ENCODE results near the gene ZACN. TPM values are rescaled to one million over a fixed set of nuclear protein-coding genes. Genes with fewer than 3 reads are reported as not detected.

The ZACN gene
- total and polyA plus RNA-seq, 2 donors (not counting 3 experiments of a cell fraction or from before 2014, with no cell fraction given) = 0.18 TPM; not detected in 1

GRCh38 chr17:76087531-76087930 lies 8.5 kb downstream of the ZACN start:
- Histone ChIP-seq H3K27me3 (ENCODE audit: control insufficient read depth in 2 of 2, insufficient read depth in 2 of 2, low read length in 2 of 2) (no peaks in the 10 kb centered on the region), H3K27ac (ENCODE audit: insufficient read depth, low read depth, low read length) (no peak overlapping the region), H3K9me3 (replicated peaks; ENCODE audit: control insufficient read depth, insufficient read depth, low read length) (no peaks in the 10 kb centered on the region), H3K4me2 (ENCODE audit: insufficient read depth, low read length) (no peak overlapping the region), H3K4me3 (replicated peaks in 1 of 3; ENCODE audit: insufficient read depth in 1 of 3, low read depth in 1 of 3, low read length in 3 of 3) (no peak overlapping the region), H2AFZ (ENCODE audit: low read depth, low read length) (no peak overlapping the region), H3K36me3 (ENCODE audit: control insufficient read depth in 2 of 2, extremely low read depth in 1 of 2, insufficient read depth in 2 of 2, low read length in 2 of 2) (peaks cover 4 to 76% of the 10 kb centered on the region in 2 experiments), H3K9me1 (replicated peaks; ENCODE audit: control insufficient read depth, extremely low read depth, insufficient read depth, low read length) (no peaks in the 10 kb centered on the region), H4K20me1 (replicated peaks; ENCODE audit: control insufficient read depth, extremely low read depth, insufficient read depth, low read length) (no peaks in the 10 kb centered on the region), H3K9ac (replicated peaks; ENCODE audit: extremely low read depth, insufficient read depth, low read length) (no peak overlapping the region), H3K4me1 (ENCODE audit: control insufficient read depth, extremely low read depth, insufficient read depth, low read length) (peaks cover 10% of the 10 kb centered on the region), H3K79me2 (ENCODE audit: control insufficient read depth, insufficient read depth, low read length) (no peaks in the 10 kb centered on the region)
- dilution Hi-C loops (cut with MboI; ENCODE audit: extremely low pct_ligation_motif_present, low sequenced_read_pairs) = no loop called here
- TF ChIP-seq POLR2A (IDR thresholded peaks at IDR 0.05; ENCODE audit: low read depth, low read length) = no peak
- no peak for TF ChIP-seq MYC (IDR thresholded peaks at IDR 0.05; ENCODE audit: low read depth, low read length)
- TF ChIP-seq JUN (IDR thresholded peaks at IDR 0.05; ENCODE audit: borderline replicate concordance, insufficient read depth, insufficient read length, low read depth) = no peak
- DNase-seq (ENCODE audit: low read depth, low spot score) = no peak
- BruUV-seq (replicated peaks) = no TSS peak
- ChIA-PET CTCF (no interaction called here), POLR2A (no interaction called here)
- FAIRE-seq = no peak
- intact Hi-C loops (cut with micrococcal nuclease) = no loop called here

GRCh38 chr17:76088041-76088867 lies 9.3 kb downstream of the ZACN start:
- H3K79me2 ChIP-seq (ENCODE audit: control insufficient read depth, insufficient read depth, low read length) = no peaks in the 10 kb centered on the region
- FAIRE-seq = no peak
- no peak overlapping the region for H3K4me3 ChIP-seq (replicated peaks in 1 of 3; ENCODE audit: insufficient read depth in 1 of 3, low read depth in 1 of 3, low read length in 3 of 3)
- CTCF ChIA-PET = interaction anchor here (1.1 kb wide), 1 partner anchor 74 kb away, joined by 3 read pairs; no protein-coding TSS in a partner anchor
- H3K9ac ChIP-seq (replicated peaks; ENCODE audit: extremely low read depth, insufficient read depth, low read length) = no peak overlapping the region
- H3K27ac ChIP-seq (ENCODE audit: insufficient read depth, low read depth, low read length) = no peak overlapping the region
- H3K4me2 ChIP-seq (ENCODE audit: insufficient read depth, low read length) = no peak overlapping the region
- peaks cover 6 to 72% of the 10 kb centered on the region in 2 experiments for H3K36me3 ChIP-seq (ENCODE audit: control insufficient read depth in 2 of 2, extremely low read depth in 1 of 2, insufficient read depth in 2 of 2, low read length in 2 of 2)
- H3K4me1 ChIP-seq (ENCODE audit: control insufficient read depth, extremely low read depth, insufficient read depth, low read length) = peaks cover 10% of the 10 kb centered on the region
- dilution Hi-C loops (cut with MboI; ENCODE audit: extremely low pct_ligation_motif_present, low sequenced_read_pairs) (no loop called here), intact Hi-C loops (cut with micrococcal nuclease) (no loop called here)
- DNase-seq (ENCODE audit: low read depth, low spot score) = no peak
- TF ChIP-seq GATA2 (IDR thresholded peaks at IDR 0.05; ENCODE audit: insufficient read depth, insufficient read length, low read depth, low read length) = no peak
- TF ChIP-seq FOS (IDR thresholded peaks at IDR 0.05; ENCODE audit: borderline replicate concordance, insufficient read depth, low read length) = no peak
- TF ChIP-seq EZH2 (IDR thresholded peaks at IDR 0.05; ENCODE audit: borderline replicate concordance, low read depth, low read length, severe bottlenecking) = no peak
- TF ChIP-seq CTCF (IDR thresholded peaks at IDR 0.05; ENCODE audit: extremely low read depth in 1 of 2, insufficient read depth in 1 of 2, low read depth in 1 of 2, low read length in 2 of 2) = no peak
- TF ChIP-seq POLR2A (IDR thresholded peaks at IDR 0.05; ENCODE audit: low read depth, low read length) = no peak
- TF ChIP-seq JUN (IDR thresholded peaks at IDR 0.05; ENCODE audit: borderline replicate concordance, insufficient read depth, insufficient read length, low read depth) = no peak
- H3K9me1 ChIP-seq (replicated peaks; ENCODE audit: control insufficient read depth, extremely low read depth, insufficient read depth, low read length) = no peaks in the 10 kb centered on the region
- H3K27me3 ChIP-seq (ENCODE audit: control insufficient read depth in 2 of 2, insufficient read depth in 2 of 2, low read length in 2 of 2) = no peaks in the 10 kb centered on the region
- H4K20me1 ChIP-seq (replicated peaks; ENCODE audit: control insufficient read depth, extremely low read depth, insufficient read depth, low read length) = no peaks in the 10 kb centered on the region
- no peak overlapping the region for H2AFZ ChIP-seq (ENCODE audit: low read depth, low read length)
- BruUV-seq (replicated peaks) = no TSS peak
- no peaks in the 10 kb centered on the region for H3K9me3 ChIP-seq (replicated peaks; ENCODE audit: control insufficient read depth, insufficient read depth, low read length)
- POLR2A ChIA-PET = no interaction called here

Measured in endothelial cell of umbilical vein (primary cell).